ENCODE data around the gene BCAS1.
A peak's percentile ranks its signal among the peaks of the same experiment; 100 is the strongest.

The BCAS1 gene

GRCh38 chr20:53957451-53958172 is 112.8 kb downstream of the BCAS1 start:
- DNase-seq, result no peak

GRCh38 chr20:53956013-53956715 is 114.2 kb downstream of the BCAS1 start:
- peak; percentile 39 for DNase-seq

GRCh38 chr20:53954723-53955658 is 115.4 kb downstream of the BCAS1 start:
- DNase-seq, result no peak

- DNase-seq, result no peak
These were observed 117.8 kb downstream of the BCAS1 start for GRCh38 chr20:53952528-53953096.

GRCh38 chr20:53950578-53950977 is 119.8 kb downstream of the BCAS1 start:
- DNase-seq, result no peak

- DNase-seq, result peak; percentile 63
These were observed 120.4 kb downstream of the BCAS1 start for GRCh38 chr20:53950031-53950430.

- DNase-seq, result no peak
These were observed 121.0 kb downstream of the BCAS1 start for GRCh38 chr20:53949319-53949839.

- no peak for DNase-seq
These were observed 121.7 kb downstream of the BCAS1 start for GRCh38 chr20:53948383-53949318.

- no peak for DNase-seq
These were observed 122.7 kb downstream of the BCAS1 start for GRCh38 chr20:53947501-53948195.

GRCh38 chr20:53946106-53946505 is 124.3 kb downstream of the BCAS1 start:
- DNase-seq, result no peak

GRCh38 chr20:53945478-53945877 is 124.9 kb downstream of the BCAS1 start:
- peak; percentile 71 for DNase-seq

- DNase-seq, result no peak
These were observed 125.6 kb downstream of the BCAS1 start for GRCh38 chr20:53944796-53945195.

GRCh38 chr20:53943522-53944291 is 126.7 kb downstream of the BCAS1 start:
- DNase-seq, result peak; percentile 40

- no peak for DNase-seq
These were observed 127.4 kb downstream of the BCAS1 start for GRCh38 chr20:53942973-53943372.

- no peak for DNase-seq
These were observed 128.0 kb downstream of the BCAS1 start for GRCh38 chr20:53942472-53942816.

GRCh38 chr20:53941680-53942471 is 128.5 kb downstream of the BCAS1 start:
- DNase-seq, result no peak

- peak; percentile 16 for DNase-seq
These were observed 129.4 kb downstream of the BCAS1 start for GRCh38 chr20:53940907-53941545.

GRCh38 chr20:53940360-53940702 is 130.1 kb downstream of the BCAS1 start:
- no peak for DNase-seq
